Measurements from ENCODE around the gene NGEF. TPM values are rescaled to one million over a fixed set of nuclear protein-coding genes. Genes with fewer than 3 reads are reported as not detected.

NGEF gene
- total RNA-seq, 4 donors from 2014 or later = 0.29 to 18.4 (median 5.2) TPM

- no peaks in the 10 kb centered on the region for H3K36me3 ChIP-seq
- DNase-seq = no peak
- H3K27me3 ChIP-seq = peaks cover 0 to 6% of the 10 kb centered on the region in 2 donors
- intact Hi-C loops (cut with DNase I; ENCODE audit: low total_unique reads) = no loop called here
- TF ChIP-seq CTCF (IDR thresholded peaks at IDR 0.05) = no peak
- no peak for TF ChIP-seq POLR2A (IDR thresholded peaks at IDR 0.05)
- no peak overlapping the region for H3K4me3 ChIP-seq
- peaks cover 0 to 7% of the 10 kb centered on the region in 2 donors for H3K4me1 ChIP-seq
- no peak overlapping the region for H3K27ac ChIP-seq
- H3K9me3 ChIP-seq = no peaks in the 10 kb centered on the region
Observed at GRCh38 chr2:232872826-232873225, 140.2 kb downstream of the NGEF start.

GRCh38 chr2:232871835-232872736 is 141.0 kb downstream of the NGEF start:
- intact Hi-C loops (cut with DNase I; ENCODE audit: low total_unique reads) = no loop called here
- no peak for TF ChIP-seq CTCF (IDR thresholded peaks at IDR 0.05)
- TF ChIP-seq POLR2A (IDR thresholded peaks at IDR 0.05) = no peak
- no peak for DNase-seq
- no peaks in the 10 kb centered on the region for H3K9me3 ChIP-seq
- H3K4me1 ChIP-seq = peaks cover 0 to 7% of the 10 kb centered on the region in 2 donors
- peaks cover 0 to 6% of the 10 kb centered on the region in 2 donors for H3K27me3 ChIP-seq
- H3K27ac ChIP-seq = no peak overlapping the region
- H3K4me3 ChIP-seq = no peak overlapping the region
- H3K36me3 ChIP-seq = no peaks in the 10 kb centered on the region

- TF ChIP-seq CTCF (IDR thresholded peaks at IDR 0.05) = no peak
- no peak for TF ChIP-seq POLR2A (IDR thresholded peaks at IDR 0.05)
- Histone ChIP-seq H3K4me3 (no peak overlapping the region), H3K4me1 (peaks cover 0 to 7% of the 10 kb centered on the region in 2 donors), H3K36me3 (no peaks in the 10 kb centered on the region), H3K27me3 (peaks cover 0 to 6% of the 10 kb centered on the region in 2 donors), H3K27ac (no peak overlapping the region), H3K9me3 (no peaks in the 10 kb centered on the region)
- intact Hi-C loops (cut with DNase I; ENCODE audit: low total_unique reads) = no loop called here
- DNase-seq = no peak
Observed at GRCh38 chr2:232871418-232871834, 141.6 kb downstream of the NGEF start.

GRCh38 chr2:232870766-232871371 is 142.2 kb downstream of the NGEF start:
- intact Hi-C loops (cut with DNase I; ENCODE audit: low total_unique reads) = no loop called here
- Histone ChIP-seq H3K9me3 (no peaks in the 10 kb centered on the region), H3K36me3 (no peaks in the 10 kb centered on the region), H3K4me1 (peaks cover 0 to 4% of the 10 kb centered on the region in 2 donors), H3K27ac (no peak overlapping the region), H3K27me3 (peaks cover 0 to 4% of the 10 kb centered on the region in 2 donors), H3K4me3 (no peak overlapping the region)
- no peak for TF ChIP-seq CTCF (IDR thresholded peaks at IDR 0.05)
- TF ChIP-seq POLR2A (IDR thresholded peaks at IDR 0.05) = no peak
- no peak for DNase-seq

All from uterus (tissue), 4 donors.